SU-DHL-6 (cell line): ENCODE measurements around the gene LECT2.

ENCODE experiments used
- H2AFZ ChIP-seq: fragments of 200-600 bp; sonication (generic); 2 replicates; pipeline ENCODE4 v1.6.1; 2014; ENCODE audit warnings: low read depth, mild to moderate bottlenecking, moderate library complexity, mixed read lengths, antibody characterized with exemption, low read length; ENCODE audit not compliant: severe bottlenecking
- H3F3A ChIP-seq: fragments of 200-600 bp; shearing (Covaris generic); 2 replicates; pipeline ENCODE4 v1.6.0; 2016; ENCODE audit warnings: antibody characterized with exemption, mild to moderate bottlenecking; ENCODE audit not compliant: insufficient read depth
- H3K27ac ChIP-seq: fragments of 200-600 bp; sonication (generic); 2 replicates; pipeline ENCODE4 v1.5.1; 2016; ENCODE audit warnings: low read depth, mild to moderate bottlenecking, low read length, moderate library complexity, mixed read lengths
- H3K27me3 ChIP-seq: fragments of 200-600 bp; sonication (generic), shearing (Covaris generic); 2 replicates; pipeline ENCODE4 v1.6.0; 2014; ENCODE audit warnings: mild to moderate bottlenecking, low read length
- H3K36me3 ChIP-seq: fragments of 200-600 bp; sonication (generic); 2 replicates; pipeline ENCODE4 v1.6.1; 2014; ENCODE audit warnings: mild to moderate bottlenecking, low read length, mixed read lengths
- H3K4me2 ChIP-seq: fragments of 300-600, 200-600 bp; shearing (Covaris generic), sonication (generic); 2 replicates; pipeline ENCODE4 v1.6.0; 2014; ENCODE audit warnings: low read length, low read depth, mild to moderate bottlenecking; ENCODE audit not compliant: poor library complexity, severe bottlenecking
- H3K4me3 ChIP-seq: fragments of 200-600 bp; sonication (generic); 2 replicates; pipeline ENCODE4 v1.5.1; 2014; ENCODE audit warnings: antibody characterized with exemption, low read length, mild to moderate bottlenecking, mixed read lengths; ENCODE audit not compliant: insufficient read depth, poor library complexity, severe bottlenecking
- H3K79me2 ChIP-seq: fragments of 200-600 bp; sonication (generic); 2 replicates; pipeline ENCODE4 v1.6.1; 2014; ENCODE audit warnings: mild to moderate bottlenecking, low read length, moderate library complexity; ENCODE audit not compliant: insufficient read depth
- H3K9ac ChIP-seq: fragments of 200-600 bp; sonication (generic); 2 replicates; pipeline ENCODE4 v1.7.0; 2014; ENCODE audit warnings: mild to moderate bottlenecking, low read length
- H3K9me2 ChIP-seq: fragments of 200-600 bp; sonication (generic); replicated peaks from 2 replicates; pipeline ENCODE4 v1.6.1; 2014; ENCODE audit warnings: low read length; ENCODE audit not compliant: insufficient read depth
- H3K9me3 ChIP-seq: fragments of 200-600 bp; sonication (generic); 2 replicates; pipeline ENCODE4 v1.6.1; 2014; ENCODE audit warnings: low read length, mixed read lengths; ENCODE audit not compliant: insufficient read depth
- H4K20me1 ChIP-seq: fragments of 200-600 bp; sonication (generic); 2 replicates; pipeline ENCODE4 v1.6.1; 2014; ENCODE audit warnings: low read depth, mild to moderate bottlenecking, antibody characterized with exemption, low read length, moderate library complexity, mixed read lengths
- EZH2phosphoT487 ChIP-seq: fragments of 200-600 bp; sonication (generic), shearing (Covaris generic); conservative IDR thresholded peaks from 2 replicates; pipeline ENCODE4 v1.6.1; 2018; ENCODE audit warnings: mild to moderate bottlenecking, antibody characterized with exemption, low read length, moderate library complexity, mixed read lengths
- TF ChIP-seq, protein P1 (sequence below): fragments of 200-600 bp; sonication (generic); IDR thresholded peaks from one replicate; pipeline ENCODE4 v1.5.1; 2017; ENCODE audit warnings: antibody characterized with exemption, mild to moderate bottlenecking, low read length, moderate library complexity; ENCODE audit not compliant: insufficient read depth, poor library complexity, severe bottlenecking

The LECT2 gene

DNA sequence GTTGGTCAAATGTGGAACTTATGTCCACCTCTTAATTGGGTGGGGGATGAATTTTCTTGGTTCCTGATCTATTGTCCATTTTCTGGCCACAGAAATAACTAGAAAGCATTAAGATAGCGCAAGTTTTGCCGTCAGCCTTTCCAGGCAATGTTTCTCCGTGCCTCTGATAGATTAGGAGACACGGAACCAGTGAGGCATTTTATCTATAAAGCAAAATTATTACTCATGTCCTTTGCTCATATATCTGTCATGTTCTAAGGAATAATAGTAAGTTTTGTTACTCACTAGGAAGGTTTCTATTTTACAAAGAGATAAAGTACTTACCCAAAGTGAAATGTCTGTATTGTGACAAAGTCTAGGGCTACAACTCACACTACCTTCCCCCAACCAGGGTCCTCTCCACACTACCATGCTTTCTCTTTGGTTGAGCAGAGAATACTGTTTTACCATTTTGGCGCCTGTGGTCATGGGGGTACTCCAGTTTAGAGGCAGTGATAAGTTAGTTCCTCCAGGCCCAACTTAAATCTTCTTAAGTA lies 39.2 kb downstream of the LECT2 start:
- no peaks in the 10 kb centered on the region for H3F3A ChIP-seq
- no peak overlapping the region for H3K4me2 ChIP-seq
- no peaks in the 10 kb centered on the region for H3K27me3 ChIP-seq
- H3K9me2 ChIP-seq, result no peaks in the 10 kb centered on the region
- no peak overlapping the region for H3K4me3 ChIP-seq
- no peak overlapping the region for H3K27ac ChIP-seq
- TF ChIP-seq, protein P1, sequence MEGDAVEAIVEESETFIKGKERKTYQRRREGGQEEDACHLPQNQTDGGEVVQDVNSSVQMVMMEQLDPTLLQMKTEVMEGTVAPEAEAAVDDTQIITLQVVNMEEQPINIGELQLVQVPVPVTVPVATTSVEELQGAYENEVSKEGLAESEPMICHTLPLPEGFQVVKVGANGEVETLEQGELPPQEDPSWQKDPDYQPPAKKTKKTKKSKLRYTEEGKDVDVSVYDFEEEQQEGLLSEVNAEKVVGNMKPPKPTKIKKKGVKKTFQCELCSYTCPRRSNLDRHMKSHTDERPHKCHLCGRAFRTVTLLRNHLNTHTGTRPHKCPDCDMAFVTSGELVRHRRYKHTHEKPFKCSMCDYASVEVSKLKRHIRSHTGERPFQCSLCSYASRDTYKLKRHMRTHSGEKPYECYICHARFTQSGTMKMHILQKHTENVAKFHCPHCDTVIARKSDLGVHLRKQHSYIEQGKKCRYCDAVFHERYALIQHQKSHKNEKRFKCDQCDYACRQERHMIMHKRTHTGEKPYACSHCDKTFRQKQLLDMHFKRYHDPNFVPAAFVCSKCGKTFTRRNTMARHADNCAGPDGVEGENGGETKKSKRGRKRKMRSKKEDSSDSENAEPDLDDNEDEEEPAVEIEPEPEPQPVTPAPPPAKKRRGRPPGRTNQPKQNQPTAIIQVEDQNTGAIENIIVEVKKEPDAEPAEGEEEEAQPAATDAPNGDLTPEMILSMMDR, result no peak
- TF ChIP-seq EZH2phosphoT487, result no peak
- no peaks in the 10 kb centered on the region for H3K79me2 ChIP-seq
- no peaks in the 10 kb centered on the region for H4K20me1 ChIP-seq
- no peaks in the 10 kb centered on the region for H3K36me3 ChIP-seq
- no peak overlapping the region for H3K9ac ChIP-seq
- H3K9me3 ChIP-seq, result no peaks in the 10 kb centered on the region
- no peak overlapping the region for H2AFZ ChIP-seq

DNA sequence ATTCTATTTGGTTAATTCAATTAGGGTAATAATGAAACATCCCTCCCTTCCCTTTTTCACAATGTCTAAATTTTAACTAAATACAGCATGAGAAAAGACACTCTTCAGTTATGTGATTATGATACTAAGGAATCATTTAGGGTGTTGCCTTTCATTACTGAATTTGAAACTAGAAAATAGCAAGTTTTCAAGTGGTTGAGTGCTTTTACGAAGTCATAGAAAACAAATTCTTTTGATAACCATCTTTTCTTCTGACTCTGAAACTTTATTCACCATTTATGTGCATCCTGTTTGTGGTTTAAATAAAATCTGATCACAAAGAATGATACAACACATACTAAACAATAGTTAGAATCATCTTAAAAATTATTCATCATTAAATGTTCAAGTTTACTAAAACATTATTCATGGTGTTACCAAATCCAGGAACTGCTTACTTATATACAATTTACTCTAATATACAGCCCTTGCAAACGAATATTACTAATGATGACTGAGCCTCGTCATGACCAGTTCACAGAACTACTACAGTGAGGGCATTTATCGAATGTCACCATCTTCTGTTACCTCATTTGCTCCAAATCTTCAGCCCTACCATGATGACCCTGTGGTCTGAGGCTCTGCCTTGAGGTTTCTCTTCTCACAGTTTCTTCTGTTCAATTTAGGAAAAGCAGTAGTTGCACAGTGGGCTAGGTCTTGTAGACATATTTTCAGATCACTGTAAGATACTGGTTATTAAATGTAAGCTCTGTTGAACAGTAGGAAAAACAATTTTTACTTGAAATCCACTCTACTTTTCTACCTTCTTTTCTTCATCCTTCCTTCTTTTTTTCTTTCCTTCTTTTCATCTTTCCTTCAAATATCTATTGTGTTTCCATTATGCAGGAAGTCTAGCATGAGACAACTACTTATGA lies 40.8 kb downstream of the LECT2 start:
- Histone ChIP-seq H3K9ac (no peak overlapping the region), H3K9me3 (no peaks in the 10 kb centered on the region), H3K4me2 (no peak overlapping the region), H3F3A (no peaks in the 10 kb centered on the region), H4K20me1 (no peaks in the 10 kb centered on the region), H3K27me3 (no peaks in the 10 kb centered on the region), H3K9me2 (no peaks in the 10 kb centered on the region), H3K4me3 (no peak overlapping the region), H3K27ac (no peak overlapping the region), H2AFZ (no peak overlapping the region), H3K36me3 (no peaks in the 10 kb centered on the region), H3K79me2 (no peaks in the 10 kb centered on the region)
- TF ChIP-seq, protein P1, result no peak
- no peak for TF ChIP-seq EZH2phosphoT487

- Histone ChIP-seq H4K20me1 (no peaks in the 10 kb centered on the region), H2AFZ (no peak overlapping the region), H3K4me3 (no peak overlapping the region), H3K36me3 (no peaks in the 10 kb centered on the region), H3K4me2 (no peak overlapping the region), H3K9me2 (no peaks in the 10 kb centered on the region), H3K9me3 (no peaks in the 10 kb centered on the region), H3K79me2 (no peaks in the 10 kb centered on the region), H3K27me3 (no peaks in the 10 kb centered on the region), H3K9ac (no peak overlapping the region), H3K27ac (no peak overlapping the region), H3F3A (no peaks in the 10 kb centered on the region)
- TF ChIP-seq, protein P1, result no peak
- TF ChIP-seq EZH2phosphoT487, result no peak
Measured at GRCh38 chr5:135905144-135905543, 49.6 kb downstream of the LECT2 start.
